ENCODE measurements around the gene BLM.
"Not testable (repeated sequence)": the region's sequence is repeated elsewhere in the genome, so short reads cannot be mapped to it uniquely, and the experiment has no call there.

The BLM gene

DNA sequence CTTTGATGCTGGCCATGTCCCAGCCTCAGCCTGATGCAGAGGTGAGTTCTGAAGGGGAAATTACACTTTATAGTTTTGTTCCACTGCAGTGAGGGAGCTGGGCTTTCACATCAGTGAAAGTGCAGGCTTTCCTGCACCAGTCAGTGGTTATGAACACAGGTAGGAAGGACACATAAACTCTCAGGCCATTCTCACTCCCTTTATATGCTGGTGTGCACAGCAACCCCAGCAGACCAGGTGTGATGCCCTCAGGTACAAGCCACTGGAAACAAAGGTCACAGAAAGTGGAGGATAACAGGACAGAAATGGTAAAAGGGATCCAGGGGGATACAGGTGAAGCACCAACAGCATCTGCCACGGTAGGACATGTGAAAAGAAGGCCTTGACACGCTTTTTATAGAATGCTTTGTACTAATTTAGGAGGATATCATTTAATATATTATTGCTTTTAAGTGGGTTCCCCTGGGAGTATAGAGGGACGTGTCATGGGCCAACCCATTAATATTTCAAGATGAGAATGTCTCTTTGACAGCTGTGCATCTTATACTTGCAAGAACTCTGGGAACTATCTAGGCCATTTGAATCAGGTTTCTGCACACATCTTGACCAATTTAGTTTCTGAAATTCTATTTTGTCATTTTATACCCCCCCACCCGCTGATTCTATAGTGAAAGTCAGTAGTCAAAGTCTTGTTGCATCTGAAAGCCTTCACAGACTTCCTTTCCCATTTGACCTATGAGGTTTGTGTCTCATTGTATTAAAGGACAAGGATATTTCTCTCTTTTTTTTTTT lies 25.0 kb upstream of the BLM start:
- no peak for DNase-seq

GRCh38 chr15:90694987-90695386 lies 22.2 kb upstream of the BLM start:
- no peak for DNase-seq

- DNase-seq, result no peak
Measured at GRCh38 chr15:90697175-90697574, 20.0 kb upstream of the BLM start.

DNA sequence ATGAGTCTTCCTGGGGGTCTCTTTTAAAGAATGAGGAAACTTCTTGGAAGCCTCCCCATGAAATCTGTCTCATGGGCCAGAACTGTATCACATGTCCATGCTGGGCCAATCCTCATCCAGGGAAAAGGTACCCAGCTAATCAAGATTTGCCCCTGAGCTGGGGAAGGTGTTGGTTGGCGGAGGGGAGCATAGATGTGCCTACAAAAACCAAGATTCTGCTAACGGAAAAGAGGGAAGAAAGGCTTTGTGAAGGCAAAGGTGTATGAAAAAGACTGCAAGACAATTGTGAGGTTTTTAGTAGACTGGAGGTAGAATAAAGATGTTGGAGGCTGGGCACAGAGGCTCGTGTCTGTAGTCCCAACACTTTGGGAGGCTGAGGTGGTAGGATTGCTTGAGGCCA lies 18.5 kb upstream of the BLM start:
- DNase-seq, result no peak

DNA sequence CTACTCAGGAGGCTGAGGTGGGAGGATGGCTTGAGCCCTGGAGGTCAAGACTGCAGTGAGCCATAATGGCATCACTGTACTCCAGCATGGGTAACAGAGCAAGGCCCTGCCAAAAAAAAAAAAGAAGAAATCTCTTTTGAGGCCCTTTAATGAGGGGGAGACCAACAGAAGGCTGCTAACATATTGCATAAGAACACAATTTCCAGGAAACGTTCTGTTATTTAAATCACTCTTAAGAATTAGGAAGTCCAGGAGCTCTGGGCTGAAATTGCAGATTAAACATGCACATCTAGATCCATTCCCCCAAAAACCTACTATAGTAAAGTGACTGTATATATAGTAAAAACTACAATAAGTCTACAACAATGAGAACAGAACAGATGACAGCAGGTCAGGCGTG lies 16.1 kb upstream of the BLM start:
- no peak for DNase-seq

GRCh38 chr15:90701880-90702630 lies 15.1 kb upstream of the BLM start:
- DNase-seq, result no peak

- no peak for DNase-seq
Measured at GRCh38 chr15:90703455-90703854, 13.7 kb upstream of the BLM start.

GRCh38 chr15:90705212-90705611 lies 11.9 kb upstream of the BLM start:
- DNase-seq, result no peak

- peak; percentile 63 for DNase-seq
Measured at GRCh38 chr15:90706394-90707327, 10.5 kb upstream of the BLM start.

- DNase-seq, result no peak
Measured at GRCh38 chr15:90707489-90707888, 9.7 kb upstream of the BLM start.

DNA sequence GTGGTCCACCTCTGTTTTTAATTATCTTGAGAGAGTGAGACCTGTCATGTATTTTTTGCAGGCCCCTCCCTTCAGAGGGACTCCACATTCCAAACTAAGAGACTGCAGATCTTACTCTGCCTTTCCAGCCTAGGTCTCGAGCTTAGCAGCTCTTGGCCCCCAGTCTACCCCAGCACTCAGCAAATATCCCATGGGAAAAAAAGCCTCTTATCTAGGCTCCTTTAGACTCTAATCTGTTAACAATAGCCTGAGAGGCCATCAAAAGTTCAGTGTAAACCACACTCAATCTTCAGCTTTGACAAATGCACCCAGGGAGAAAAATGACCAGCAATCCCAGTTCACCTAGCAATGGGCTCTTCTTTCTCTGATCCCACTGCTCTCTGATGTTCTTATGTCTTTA lies 8.6 kb upstream of the BLM start:
- DNase-seq, result no peak

DNA sequence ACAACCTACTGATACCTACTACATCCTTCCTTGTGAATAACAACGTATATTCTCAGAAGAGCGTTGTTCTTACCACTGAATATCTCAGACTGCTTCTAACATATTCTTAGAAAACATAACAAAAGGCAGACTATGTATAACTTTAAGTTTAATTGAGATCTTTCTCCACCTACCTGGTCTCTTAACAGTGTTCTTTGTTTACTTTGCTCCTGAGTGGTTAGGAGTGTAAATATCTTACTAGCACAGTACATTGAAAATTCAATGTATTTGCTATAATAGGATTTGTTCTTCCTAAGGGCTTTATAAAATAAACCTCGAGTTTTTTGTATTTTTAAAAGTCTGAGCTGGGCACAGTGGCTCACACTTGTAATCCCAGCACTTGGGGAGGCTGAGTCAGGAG lies 7.9 kb upstream of the BLM start:
- no peak for DNase-seq

DNA sequence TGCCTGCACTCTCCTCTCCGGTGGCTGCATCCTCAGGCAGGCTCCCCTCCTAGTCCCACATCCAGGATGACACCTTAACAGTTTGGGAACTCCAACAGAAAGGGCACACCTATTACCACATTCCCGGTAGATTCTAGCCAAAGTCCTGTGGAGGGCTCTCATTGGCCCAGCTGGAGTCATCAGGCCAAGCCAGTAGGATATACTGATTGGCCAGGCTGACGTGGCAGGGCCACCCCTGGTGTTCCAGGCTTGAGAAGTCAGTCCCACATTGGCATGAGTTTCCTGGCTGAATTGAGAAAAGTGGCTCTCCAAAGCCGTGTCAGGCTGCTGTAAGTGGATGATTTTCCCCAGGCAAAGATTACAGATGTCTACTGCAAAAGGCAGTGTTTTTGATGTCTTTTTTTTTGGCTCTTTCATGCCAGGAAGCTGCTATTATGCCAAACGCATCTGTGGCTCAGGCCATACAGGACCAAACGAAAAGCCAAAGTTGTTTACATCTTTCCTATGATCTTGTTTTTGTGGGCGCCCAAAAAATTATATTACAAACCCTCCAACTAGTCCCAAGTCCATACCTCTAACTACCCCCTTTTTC lies 6.6 kb upstream of the BLM start:
- no peak for DNase-seq

GRCh38 chr15:90711418-90711824 lies 5.7 kb upstream of the BLM start:
- DNase-seq, result no peak

DNA sequence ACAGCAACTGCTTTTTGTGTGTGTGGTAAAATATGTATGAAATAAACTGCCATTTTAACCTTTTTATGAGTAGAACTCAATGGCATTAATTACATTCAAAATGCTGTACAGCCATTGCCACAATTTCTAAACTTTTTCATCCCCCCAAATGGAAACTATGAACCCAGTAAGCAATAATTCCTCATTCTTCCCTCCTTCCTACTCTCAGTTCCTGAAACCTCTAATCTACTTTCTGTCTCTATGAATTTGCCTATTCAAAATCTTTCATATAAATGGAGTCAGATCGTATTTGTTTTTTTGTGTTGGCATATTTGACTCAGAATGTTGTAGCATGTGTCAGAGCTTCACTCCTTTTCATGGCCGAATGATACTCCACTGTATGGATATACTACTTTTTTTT lies 5.3 kb upstream of the BLM start:
- no peak for DNase-seq

DNA sequence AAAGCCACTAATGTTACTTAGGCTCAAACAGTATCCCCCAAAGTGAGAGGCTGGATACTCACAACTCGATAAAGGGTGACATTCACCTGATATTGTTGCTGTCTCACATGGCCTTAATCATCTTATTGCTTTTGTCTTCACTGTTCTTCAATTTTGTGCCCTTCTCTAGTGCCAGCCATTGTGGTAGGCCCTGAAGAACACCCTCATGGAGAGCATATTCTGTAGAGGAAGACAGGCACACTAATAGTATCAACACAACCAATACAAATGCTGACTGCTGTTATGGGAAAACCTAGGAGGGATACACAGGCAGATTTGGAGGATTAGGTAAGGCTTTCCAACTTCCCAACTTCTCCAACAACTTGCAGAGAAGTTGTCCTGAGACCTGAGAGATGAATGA lies 4.1 kb upstream of the BLM start:
- DNase-seq, result no peak

- no peak for DNase-seq
Measured at GRCh38 chr15:90716317-90716975, 700 bp upstream of the BLM start.

DNA sequence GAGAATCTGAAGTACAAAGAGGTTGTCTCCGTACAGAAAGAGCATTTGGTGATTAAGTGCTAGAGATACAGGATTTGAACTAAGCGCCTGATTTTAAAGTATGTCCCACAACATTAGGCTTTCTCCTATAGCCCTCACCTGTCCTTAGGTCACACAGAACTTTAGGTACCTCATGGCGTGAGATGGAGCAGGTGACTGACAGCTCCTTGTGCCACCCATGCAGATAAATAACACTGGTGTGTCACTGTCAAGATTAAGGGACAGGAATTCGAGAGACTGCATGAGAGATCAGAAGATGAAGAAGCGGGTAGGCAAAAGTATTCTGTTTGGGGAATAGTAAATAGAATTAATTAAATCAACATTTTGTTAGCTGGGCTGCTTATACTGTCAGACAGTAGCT lies 1.1 kb downstream of the BLM start:
- DNase-seq, result no peak

DNA sequence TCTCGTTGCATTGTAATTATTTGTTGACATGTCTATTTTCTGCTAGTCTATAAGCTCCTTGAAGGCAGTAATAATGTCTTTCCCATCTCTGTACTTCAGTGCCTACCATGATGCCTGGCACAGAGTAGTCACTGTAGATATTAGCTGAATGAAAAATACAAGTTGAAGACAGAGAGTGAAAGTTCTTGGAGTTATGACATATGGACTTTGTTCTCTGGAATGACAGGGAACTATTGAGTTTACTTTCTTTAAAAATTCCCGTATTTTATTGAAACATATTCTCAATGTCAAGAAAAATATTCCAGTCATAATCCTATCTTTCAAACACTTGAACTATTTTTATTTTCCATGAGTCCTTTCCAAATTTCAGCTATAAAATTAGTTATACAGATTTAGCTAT lies 3.0 kb downstream of the BLM start:
- DNase-seq, result no peak

- DNase-seq, result no peak
Measured at GRCh38 chr15:90729261-90729660, 12.1 kb downstream of the BLM start.

DNA sequence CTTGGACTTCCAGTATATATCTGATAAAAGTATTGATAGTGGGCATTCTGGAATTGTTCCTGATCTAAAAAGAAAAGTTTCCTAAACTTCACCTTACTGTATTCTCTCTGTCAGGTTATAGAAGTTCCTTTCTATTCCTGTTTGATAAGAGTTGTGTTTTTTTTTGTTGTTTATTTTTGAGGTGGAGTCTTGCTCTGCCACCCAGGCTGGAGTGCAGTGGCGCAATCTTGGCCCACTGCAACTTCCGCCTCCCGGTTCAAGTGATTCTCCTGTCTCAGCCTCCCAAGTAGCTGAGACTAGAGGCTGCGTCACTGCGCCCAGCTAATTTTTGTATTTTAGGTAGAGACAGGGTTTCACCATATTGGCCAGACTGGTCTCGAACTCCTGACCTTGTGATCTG lies 13.1 kb downstream of the BLM start:
- no peak for DNase-seq

GRCh38 chr15:90735923-90736322 lies 18.8 kb downstream of the BLM start:
- no peak for DNase-seq

DNA sequence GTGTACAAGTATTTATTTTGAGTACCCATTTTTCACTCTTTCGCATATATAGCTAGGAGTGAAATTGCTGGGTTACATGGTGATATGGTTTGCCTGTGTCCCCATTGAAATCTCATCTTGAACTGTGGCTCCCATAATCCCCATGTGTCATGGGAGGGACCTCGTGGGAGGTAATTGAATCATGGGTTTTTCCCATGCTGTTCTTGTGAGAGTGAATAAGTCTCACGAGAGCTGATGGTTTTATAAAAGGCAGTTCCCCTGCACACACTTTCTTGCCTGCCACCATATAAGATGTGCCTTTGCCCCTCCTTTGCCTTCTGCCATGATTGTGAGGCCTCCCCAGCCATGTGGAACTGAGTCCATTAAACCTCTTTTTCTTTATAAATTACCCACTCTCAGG lies 23.4 kb downstream of the BLM start:
- not testable (repeated sequence) for DNase-seq
